Endothelial cell of umbilical vein (primary cell): ENCODE data around the gene KCNQ5.

Experiments
- CTCF ChIP-seq, 2 donors: IDR thresholded peaks; 1 replicate in 1 of 2; 2 replicates in 1 of 2; pipeline ENCODE4 v1.5.1; 2011; ENCODE audit warnings: low read length in 2 of 2, mild to moderate bottlenecking in 2 of 2, moderate library complexity in 2 of 2, control low read depth in 1 of 2, inconsistent platforms in 1 of 2, low read depth in 1 of 2; ENCODE audit not compliant: insufficient read depth in 1 of 2; ENCODE audit errors: extremely low read depth in 1 of 2
- FOS ChIP-seq: IDR thresholded peaks from 2 replicates; pipeline ENCODE4 v1.6.1; 2011; ENCODE audit warnings: mild to moderate bottlenecking, low read length, moderate library complexity, borderline replicate concordance; ENCODE audit not compliant: insufficient read depth
- JUN ChIP-seq: IDR thresholded peaks from 2 replicates; pipeline ENCODE4 v1.6.1; 2011; ENCODE audit warnings: borderline replicate concordance, low read depth; ENCODE audit not compliant: insufficient read length, insufficient read depth
- POLR2A ChIP-seq: IDR thresholded peaks from 2 replicates; pipeline ENCODE4 v1.6.1; 2012; ENCODE audit warnings: low read depth, mild to moderate bottlenecking, control low read depth, low read length

- TF ChIP-seq CTCF (IDR thresholded peaks at IDR 0.05; ENCODE audit: extremely low read depth in 1 of 2, insufficient read depth in 1 of 2, low read depth in 1 of 2, low read length in 2 of 2) (no peak), JUN (no peak), POLR2A (no peak), FOS (no peak)
Measured at GRCh38 chr6:72635636-72636035, 13.8 kb downstream of the KCNQ5 start.
